ENCODE results near the gene ST6GALNAC4. TPM values are rescaled to one million over a fixed set of nuclear protein-coding genes. Genes with fewer than 3 reads are reported as not detected.
A peak's percentile ranks its signal among the peaks of the same experiment; 100 is the strongest.

ST6GALNAC4 gene
- total RNA-seq, 1 experiment from 2014 or later: 38.0 TPM

GRCh38 chr9:127947841-127948710 lies 31.2 kb upstream of the ST6GALNAC4 start:
- no peaks in the 10 kb centered on the region for H3K9me3 ChIP-seq (ENCODE audit: control insufficient read depth, insufficient read depth, low read depth, low read length)
- no peaks in the 10 kb centered on the region for H3K27me3 ChIP-seq (ENCODE audit: control insufficient read depth, insufficient read depth, low read length)
- H3K4me1 ChIP-seq (ENCODE audit: control insufficient read depth, insufficient read depth, low read length): peaks cover 83% of the 10 kb centered on the region
- no TSS peak for BruUV-seq (replicated peaks)
- DNase-seq (ENCODE audit: low read depth, low spot score) (no peak), ATAC-seq (no peak)
- CTCF ChIA-PET: interaction anchor here (0.7 kb wide), 1 partner anchor 58 kb away, joined by 5 read pairs; no protein-coding TSS in a partner anchor
- intact Hi-C loops (cut with micrococcal nuclease; ENCODE audit: unreplicated experiment): no loop called here
- POLR2A ChIA-PET: no interaction called here
- H3K4me3 ChIP-seq (ENCODE audit: low read depth in 2 of 2, low read length in 2 of 2): no peak overlapping the region
- in situ Hi-C loops (cut with HindIII; ENCODE audit: low pct_unique_long_range_greater_than_20kb, low sequenced_read_pairs): loop anchor here (25.0 kb wide), 1 partner anchor 139 kb away; no protein-coding TSS in a partner anchor
- peak overlapping the region; percentile 69 for H3K27ac ChIP-seq (ENCODE audit: low read length)
- TF ChIP-seq CTCF (IDR thresholded peaks at IDR 0.05): no peak
- TF ChIP-seq TCF7L2 (IDR thresholded peaks at IDR 0.05; ENCODE audit: low read depth, low read length): no peak
- TF ChIP-seq POLR2AphosphoS5 (IDR thresholded peaks at IDR 0.05; ENCODE audit: low read depth, low read length): no peak
- no peak for TF ChIP-seq SIN3A (IDR thresholded peaks at IDR 0.05; ENCODE audit: borderline replicate concordance, insufficient read depth, low read depth, low read length)
- TF ChIP-seq, protein P1, sequence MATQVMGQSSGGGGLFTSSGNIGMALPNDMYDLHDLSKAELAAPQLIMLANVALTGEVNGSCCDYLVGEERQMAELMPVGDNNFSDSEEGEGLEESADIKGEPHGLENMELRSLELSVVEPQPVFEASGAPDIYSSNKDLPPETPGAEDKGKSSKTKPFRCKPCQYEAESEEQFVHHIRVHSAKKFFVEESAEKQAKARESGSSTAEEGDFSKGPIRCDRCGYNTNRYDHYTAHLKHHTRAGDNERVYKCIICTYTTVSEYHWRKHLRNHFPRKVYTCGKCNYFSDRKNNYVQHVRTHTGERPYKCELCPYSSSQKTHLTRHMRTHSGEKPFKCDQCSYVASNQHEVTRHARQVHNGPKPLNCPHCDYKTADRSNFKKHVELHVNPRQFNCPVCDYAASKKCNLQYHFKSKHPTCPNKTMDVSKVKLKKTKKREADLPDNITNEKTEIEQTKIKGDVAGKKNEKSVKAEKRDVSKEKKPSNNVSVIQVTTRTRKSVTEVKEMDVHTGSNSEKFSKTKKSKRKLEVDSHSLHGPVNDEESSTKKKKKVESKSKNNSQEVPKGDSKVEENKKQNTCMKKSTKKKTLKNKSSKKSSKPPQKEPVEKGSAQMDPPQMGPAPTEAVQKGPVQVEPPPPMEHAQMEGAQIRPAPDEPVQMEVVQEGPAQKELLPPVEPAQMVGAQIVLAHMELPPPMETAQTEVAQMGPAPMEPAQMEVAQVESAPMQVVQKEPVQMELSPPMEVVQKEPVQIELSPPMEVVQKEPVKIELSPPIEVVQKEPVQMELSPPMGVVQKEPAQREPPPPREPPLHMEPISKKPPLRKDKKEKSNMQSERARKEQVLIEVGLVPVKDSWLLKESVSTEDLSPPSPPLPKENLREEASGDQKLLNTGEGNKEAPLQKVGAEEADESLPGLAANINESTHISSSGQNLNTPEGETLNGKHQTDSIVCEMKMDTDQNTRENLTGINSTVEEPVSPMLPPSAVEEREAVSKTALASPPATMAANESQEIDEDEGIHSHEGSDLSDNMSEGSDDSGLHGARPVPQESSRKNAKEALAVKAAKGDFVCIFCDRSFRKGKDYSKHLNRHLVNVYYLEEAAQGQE (IDR thresholded peaks at IDR 0.05; ENCODE audit: insufficient read depth in 1 of 2, low read depth in 2 of 2, low read length in 1 of 2): no peak
- peaks cover 3% of the 10 kb centered on the region; the same call in 1 of the 2 replicates for H3K36me3 ChIP-seq (ENCODE audit: control insufficient read depth, insufficient read depth, low read length)

- intact Hi-C loops (cut with micrococcal nuclease; ENCODE audit: unreplicated experiment): no loop called here
- Histone ChIP-seq H3K9me3 (ENCODE audit: control insufficient read depth, insufficient read depth, low read depth, low read length) (no peaks in the 10 kb centered on the region), H3K4me3 (ENCODE audit: low read depth in 2 of 2, low read length in 2 of 2) (no peak overlapping the region), H3K36me3 (ENCODE audit: control insufficient read depth, insufficient read depth, low read length) (peaks cover 5% of the 10 kb centered on the region; the same call in 1 of the 2 replicates), H3K27me3 (ENCODE audit: control insufficient read depth, insufficient read depth, low read length) (no peaks in the 10 kb centered on the region), H3K4me1 (ENCODE audit: control insufficient read depth, insufficient read depth, low read length) (peaks cover 83% of the 10 kb centered on the region), H3K27ac (ENCODE audit: low read length) (peak overlapping the region; percentile 77)
- POLR2A ChIA-PET: no interaction called here
- ATAC-seq (no peak), DNase-seq (ENCODE audit: low read depth, low spot score) (no peak)
- in situ Hi-C loops (cut with HindIII; ENCODE audit: low pct_unique_long_range_greater_than_20kb, low sequenced_read_pairs): loop anchor here (25.0 kb wide), 1 partner anchor 141 kb away; no protein-coding TSS in a partner anchor
- CTCF ChIA-PET: no interaction called here
- TF ChIP-seq CTCF (IDR thresholded peaks at IDR 0.05): no peak
- TF ChIP-seq, protein P1 (IDR thresholded peaks at IDR 0.05; ENCODE audit: insufficient read depth in 1 of 2, low read depth in 2 of 2, low read length in 1 of 2): no peak
- TF ChIP-seq TCF7L2 (IDR thresholded peaks at IDR 0.05; ENCODE audit: low read depth, low read length): no peak
- no peak for TF ChIP-seq SIN3A (IDR thresholded peaks at IDR 0.05; ENCODE audit: borderline replicate concordance, insufficient read depth, low read depth, low read length)
- TF ChIP-seq POLR2AphosphoS5 (IDR thresholded peaks at IDR 0.05; ENCODE audit: low read depth, low read length): no peak
- BruUV-seq (replicated peaks): no TSS peak
These were observed 29.9 kb upstream of the ST6GALNAC4 start for GRCh38 chr9:127946728-127947127.

Data from Panc1 (cell line).